Urothelium cell line (cell line): Measurements from ENCODE around the gene NEUROG2.

ENCODE experiments used
- DNase-seq: peaks from one replicate; pipeline ENCODE4 v3.0.0; 2011; ENCODE audit warnings: low spot score, mixed read lengths
- FAIRE-seq: peaks from 2 replicates; lab custom pipeline; 2011; peaks lifted over from hg19 to GRCh38; lab: Jason Lieb, UNC

Gene NEUROG2

DNA sequence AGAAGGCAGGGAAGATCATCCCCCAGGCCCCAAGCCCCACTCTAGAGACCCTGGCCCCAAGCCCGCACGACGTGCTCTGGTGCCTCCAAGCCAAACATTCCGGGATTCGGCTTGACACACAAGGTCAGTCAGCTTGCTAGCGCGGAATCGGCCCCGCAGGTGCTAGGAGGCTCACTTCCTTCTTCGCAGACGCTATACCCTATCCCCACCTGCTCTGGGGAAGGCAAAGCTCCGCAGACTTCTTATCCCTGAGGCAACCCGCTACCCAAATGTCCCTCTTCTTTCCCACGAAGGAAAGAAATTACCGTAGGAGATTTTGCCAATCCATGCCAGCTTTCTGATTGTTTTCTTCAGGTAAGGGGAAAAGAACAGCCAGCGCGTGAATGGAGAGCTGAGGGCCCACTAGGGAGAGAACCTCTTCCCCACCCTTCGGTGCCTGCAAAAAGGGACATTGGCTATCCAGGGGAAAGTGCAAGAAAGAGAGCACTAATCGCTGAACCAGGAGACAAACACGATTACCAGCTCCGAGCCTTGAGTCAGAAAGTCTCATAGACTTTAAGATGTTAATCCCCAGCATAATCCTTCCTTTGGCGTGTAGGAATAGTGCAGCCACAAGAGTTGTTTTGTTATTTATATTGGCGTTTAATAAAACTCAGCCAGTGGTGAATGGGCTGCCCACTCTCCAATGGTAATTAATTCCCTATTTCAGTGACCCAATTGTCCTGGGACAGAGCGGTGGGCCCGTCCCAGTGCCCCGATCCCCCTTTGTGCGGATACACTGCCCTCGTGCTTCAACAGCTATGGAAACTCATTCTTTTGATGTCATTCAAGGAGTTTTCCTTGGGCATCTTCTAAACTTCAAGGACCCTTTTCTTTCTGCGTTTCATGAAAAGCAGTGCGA lies 5.4 kb upstream of the NEUROG2 start:
- FAIRE-seq (no peak), DNase-seq (no peak)

DNA sequence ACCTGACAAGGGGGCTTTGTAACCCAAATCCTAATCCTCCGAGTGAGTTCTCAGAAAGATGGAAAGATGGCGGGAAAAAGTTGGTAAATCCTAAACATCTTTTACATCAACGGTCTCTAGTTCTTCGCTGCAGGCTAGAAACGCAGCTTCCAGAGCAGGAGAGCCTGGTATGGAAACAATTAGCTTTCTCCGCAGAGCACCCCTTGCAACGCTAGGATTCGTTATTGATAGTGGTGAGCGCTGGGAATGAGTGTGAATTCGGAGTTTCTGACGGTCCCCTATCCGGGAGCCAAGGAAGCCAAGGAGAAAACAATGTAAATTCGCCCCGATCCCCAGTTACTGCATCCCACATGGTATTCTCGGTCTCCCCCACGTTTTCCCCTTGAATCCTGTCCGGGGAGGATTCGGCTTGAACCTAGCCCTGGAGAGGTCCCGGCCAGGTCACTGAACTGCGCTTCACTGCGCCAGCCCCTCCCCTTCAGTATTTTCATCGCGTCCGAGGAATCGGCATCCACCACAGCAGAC lies 4.7 kb upstream of the NEUROG2 start:
- no peak for FAIRE-seq
- no peak for DNase-seq

DNA sequence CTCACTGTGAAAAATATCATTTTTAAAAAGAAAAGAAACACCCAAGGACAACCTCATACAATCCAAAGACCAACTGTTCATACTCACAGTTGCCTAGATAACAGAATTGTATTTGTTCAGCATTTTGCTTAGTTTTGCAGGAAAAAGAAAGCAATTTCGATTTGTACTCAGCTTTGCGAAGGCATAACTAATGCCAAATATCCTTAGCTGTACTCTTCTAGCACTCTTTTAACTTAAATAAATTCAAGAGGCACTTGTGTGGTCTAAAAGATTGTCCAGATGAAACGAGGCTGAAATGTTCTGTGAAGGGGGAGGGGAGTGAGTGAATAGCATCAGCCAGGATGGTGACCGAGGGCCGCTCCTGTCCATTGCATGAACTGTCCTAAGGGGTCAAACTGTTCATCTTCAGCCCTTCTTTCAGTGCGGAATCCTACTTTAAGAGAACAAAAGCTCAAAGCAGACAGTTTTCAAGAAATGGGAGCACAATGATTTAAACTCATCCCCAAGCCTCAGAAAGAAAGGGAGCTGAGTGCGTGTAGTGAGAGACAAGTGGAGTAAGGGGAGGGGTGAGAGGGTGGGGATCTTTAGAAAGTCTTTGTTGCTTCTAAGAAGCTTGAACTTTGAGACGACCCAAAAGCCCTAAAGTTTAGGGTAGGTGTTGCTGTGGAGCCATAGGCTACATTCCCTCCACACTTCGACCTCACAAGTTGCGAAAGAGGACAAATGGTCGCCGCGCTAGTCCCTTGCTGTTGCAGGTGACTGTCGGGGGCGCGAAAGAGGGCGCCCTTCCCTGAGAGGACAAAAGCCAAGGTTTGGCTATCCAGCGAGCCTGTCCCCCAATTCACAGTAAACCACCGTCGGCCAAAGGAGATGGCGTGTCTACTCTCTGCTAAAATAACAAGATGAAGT lies 4.0 kb upstream of the NEUROG2 start:
- no peak for DNase-seq
- FAIRE-seq = no peak

DNA sequence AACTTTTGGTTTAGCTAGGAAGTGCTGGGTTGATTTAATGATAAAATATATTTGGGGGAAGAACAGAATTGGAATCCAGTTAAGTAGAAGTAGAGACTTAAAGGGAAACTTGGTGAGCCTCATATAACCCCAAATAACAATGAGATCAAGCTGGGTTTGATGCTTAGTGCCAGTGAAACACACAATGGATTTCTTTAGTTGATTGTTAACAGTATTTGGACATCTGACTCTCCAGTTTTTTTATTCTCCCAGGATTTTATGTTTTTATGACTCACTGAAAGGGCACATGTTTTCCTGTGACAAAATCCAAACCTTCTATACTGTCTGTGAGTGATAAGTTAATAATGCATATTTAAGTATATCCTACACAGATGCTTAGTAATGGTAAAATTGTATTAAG lies 2.7 kb upstream of the NEUROG2 start:
- no peak for FAIRE-seq
- DNase-seq = no peak

DNA sequence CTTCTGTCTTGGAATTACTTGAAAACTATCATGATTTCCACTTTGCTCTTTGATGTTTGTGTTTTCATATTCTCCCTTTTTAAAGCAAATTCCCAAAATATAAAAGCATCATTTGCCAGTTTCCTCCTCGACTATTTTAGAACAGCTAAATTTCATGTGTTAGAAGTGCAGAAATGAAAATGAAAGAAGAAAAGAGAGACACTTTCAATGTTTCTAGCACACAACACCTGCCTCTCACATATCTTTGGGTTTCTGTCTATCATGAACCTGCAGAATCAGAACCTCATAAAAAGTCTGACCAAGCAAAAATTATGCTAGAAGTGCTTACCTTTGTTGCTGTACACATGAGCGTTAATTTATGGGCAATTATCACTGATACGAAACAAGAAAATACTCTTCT lies 1.9 kb upstream of the NEUROG2 start:
- DNase-seq (no peak), FAIRE-seq (no peak)

DNA sequence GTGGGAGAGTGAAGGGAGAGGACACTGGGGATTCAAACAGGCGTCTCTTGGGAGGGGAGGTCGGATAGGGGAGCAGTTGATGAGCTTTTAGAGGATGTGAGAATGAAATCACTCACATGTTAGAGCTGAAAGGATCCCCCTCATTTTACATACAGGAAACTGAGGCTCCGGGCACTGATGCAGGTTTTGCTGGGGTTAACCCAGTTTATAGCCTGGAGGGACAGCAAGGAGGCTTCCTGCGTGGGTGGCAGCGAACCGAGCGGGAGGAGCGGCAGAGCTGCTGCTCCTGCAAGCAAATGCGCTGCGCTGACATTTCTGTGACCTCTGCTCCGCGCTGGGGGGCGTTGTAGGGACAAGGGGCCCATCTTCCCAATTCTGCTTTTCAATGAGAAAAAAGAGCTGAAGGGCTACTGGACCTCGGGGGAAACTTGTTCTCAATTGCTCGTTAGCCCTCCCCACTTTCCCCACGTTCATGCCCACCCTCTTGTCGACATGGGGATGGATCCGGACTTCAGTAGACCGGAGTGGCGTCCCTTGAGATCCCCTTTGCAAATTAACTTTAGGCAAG lies 1.2 kb upstream of the NEUROG2 start:
- DNase-seq (no peak), FAIRE-seq (no peak)

DNA sequence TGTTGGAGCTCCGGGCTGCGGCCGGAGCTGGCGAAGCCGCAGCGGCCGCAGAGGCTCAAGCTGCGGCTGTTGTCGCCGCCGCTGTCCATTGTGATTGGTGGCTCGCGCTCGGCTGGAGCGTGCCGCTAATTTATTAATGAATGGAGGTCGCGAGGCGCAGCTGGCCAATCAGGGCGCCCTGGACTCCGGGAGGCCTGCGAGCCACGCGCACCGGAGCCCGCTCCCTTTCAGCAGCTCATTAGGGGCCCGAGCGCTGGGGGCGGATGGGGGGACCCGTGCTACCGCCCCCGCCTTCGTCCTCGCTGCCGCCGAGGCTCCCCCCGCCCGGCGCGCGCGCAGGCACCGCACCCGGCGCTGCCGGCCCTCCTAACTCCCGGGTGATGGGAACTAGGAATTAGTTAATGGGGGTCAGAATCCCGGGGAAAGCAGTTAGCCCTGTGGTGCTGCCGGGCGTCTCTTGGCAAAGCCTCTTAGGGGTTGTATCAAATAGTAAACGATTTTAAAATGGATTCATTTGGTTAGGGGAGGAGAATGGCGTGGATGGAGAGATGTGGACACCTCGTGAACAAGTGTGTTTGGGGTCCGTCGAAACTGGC lies 589 bp upstream of the NEUROG2 start:
- FAIRE-seq = no peak
- DNase-seq = peak; percentile 35

DNA sequence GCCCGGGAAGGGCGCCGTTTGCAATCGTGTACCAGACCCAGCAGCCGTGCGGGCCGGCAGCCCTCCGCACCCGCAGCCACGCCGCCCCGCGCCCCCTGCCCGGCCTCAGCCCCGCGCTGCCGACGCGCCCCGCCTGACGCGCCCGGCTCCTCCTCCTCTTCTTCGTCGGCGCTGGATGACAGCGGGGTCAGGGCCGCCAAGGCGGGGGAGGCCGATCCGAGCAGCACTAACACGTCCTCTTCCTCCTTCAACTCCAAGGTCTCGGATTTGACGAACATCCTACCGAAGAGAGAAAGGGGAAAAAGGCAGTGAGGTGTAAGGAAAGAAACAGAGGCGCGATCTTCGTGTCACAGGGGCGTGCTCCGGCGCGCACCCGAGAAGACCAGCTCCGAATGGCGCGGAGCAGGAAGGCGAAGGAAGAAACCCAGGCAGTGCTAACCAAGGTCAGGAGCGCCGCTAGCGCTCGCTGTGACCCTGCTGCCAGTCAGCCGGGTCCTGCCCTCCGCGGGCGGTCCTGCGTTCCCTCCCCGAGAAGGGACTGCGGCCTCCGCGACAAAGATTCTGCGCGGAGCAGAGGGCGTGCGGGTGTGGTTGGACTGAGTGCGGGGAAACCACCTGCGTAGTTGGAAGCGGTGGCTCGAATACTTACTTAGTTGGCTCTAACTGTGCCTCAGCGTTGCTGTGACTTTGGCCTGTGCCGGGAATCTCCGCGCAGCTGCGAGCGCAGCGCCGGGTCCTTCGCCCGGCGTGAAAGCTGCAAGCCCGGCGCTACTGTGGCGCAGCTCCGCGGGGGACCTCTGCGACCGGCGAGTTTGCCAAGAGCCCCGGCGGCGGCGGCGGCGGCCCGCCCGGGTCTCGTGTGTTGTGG lies 548 bp downstream of the NEUROG2 start:
- no peak for FAIRE-seq
- no peak for DNase-seq

DNA sequence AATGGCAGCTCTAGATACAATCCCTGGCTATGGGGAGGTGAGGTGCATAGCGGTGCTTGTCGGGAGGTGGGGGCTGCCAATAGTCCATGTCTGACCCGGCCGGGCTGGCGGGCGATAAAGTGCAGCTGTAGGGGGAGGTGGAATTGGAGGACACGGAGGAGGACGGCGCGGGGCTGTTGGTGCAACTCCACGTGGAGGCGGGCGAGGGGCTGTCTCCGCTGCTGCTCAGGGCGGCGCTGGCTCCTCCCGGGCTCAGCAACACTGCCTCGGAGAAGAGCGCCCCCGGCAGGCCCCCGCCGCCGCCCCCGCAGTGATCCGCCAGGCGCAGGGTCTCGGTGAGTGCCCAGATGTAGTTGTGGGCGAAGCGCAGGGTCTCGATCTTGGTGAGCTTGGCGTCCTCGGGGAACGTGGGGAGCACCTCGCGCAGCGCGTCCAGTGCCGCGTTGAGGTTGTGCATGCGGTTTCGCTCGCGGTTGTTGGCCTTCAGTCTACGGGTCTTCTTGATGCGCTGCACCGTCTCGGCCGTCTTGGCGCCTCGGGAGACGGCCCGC lies 1.3 kb downstream of the NEUROG2 start:
- FAIRE-seq = no peak
- no peak for DNase-seq

DNA sequence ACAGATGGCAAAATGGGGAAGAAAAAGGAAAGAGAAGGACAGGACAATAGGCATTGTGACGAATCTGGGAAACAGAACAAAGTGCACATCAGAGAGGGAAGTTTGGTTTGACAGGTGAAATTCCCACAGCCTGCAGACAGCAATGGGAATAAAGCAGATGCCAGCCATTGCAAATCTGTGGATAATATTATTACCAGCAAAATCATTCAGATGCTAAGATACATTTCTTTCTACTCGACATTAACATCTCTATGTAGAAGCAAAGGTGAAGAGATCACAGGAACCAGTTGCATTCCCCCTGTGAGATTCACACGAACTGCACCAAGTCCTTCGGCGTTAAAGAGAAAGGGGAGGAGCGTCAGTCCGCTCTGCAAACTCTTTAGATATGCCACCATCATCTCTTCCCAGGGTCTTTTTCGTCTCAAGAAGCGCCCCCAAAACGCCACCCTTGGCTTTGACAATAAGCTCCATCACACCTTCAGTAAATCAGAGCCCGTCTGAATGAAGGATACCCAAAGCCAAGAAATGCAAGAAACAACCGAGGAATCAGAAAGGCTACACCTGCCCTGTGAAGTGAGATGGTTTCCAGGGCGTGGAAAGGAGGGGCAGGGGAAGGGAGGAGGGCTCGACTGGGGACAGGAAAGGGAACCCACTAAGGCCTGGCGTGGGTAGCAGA lies 1.9 kb downstream of the NEUROG2 start:
- FAIRE-seq = no peak
- DNase-seq = no peak

DNA sequence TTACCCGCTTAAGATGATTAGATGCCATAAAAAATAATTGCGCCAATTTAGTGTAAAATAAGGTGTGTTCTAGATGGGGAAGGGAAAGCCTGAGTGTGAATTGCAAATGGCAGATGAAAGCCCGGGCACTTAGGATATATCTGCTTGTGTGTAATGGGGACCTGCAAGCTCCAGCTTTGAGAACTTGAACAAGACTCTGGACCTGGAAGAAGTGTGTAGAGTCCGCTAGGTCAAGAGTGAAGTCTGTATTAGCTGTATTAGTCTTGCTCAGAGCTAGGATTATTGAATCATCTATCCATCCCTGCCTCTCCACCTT lies 4.2 kb downstream of the NEUROG2 start:
- no peak for DNase-seq
- no peak for FAIRE-seq

DNA sequence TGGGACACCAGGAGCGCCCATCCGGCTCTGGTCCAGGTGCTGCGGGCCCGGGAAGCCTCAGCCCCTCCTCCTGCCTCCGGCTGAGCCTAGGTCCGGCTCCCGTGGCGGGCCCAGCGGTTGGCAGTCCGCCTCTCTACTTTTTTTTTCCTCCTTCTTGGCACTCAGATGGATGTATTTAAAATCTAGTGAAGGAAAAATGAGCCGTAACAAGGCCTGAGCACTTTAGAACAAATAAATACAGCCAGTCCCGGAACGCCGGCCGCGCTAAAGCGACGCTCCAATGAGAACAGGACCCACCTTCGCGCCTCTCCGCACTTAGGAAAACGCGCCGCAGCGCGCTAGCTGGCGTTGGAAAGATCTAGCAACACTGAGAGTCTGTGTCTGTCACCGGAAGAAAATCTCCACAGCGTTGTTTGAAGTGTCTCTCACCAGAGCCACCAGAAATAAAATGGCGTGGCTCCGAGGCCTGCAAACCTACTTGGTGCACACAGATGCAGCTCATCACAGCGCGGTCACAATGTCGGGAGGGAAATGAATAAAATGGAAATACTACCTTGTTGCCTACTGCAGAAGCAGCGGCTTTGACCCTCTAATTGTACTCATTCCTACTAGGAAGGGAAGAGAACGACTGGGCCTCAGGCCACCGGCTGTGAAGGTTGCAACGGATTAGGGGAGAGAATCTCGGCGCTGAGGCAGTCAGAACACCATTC lies 4.7 kb downstream of the NEUROG2 start:
- no peak for FAIRE-seq
- no peak for DNase-seq

DNA sequence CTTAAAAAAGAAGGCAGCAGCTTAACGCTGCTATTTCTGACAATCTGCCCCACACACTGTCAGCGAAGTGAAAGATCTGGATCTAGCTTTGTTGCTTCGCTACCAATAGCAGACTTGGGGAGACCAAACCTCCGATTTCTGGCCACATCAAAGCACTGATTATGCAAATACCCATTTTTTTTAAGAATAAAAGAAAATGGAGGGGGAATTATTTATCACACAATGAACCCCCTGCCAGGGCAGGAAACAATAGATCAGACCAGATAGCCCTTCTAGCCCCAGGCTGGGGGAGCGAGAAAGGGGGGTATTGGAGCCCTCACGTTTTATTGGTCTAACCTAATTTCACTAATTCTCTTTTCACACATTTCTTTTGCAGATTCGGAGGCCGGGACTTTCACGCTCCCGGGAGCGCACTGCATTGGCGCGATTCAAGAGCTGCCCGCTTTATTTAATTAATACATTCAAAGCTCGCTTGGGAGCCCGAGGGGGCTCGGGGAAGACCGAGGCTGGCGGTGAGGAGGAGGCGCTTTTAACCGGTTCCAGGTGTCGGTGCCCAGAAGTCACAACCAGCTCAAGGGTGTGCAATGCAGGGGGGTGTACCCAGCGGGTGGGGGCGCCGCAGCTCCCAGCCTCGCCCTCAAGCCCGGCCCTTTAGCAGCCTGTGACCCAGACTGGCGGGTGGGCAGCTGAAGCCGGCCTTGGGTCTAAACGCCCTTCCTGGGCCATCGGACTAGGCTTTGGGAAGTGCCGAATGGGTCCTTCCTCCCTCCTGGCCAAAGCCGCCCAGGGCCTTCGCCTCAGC lies 5.5 kb downstream of the NEUROG2 start:
- FAIRE-seq (no peak), DNase-seq (no peak)

DNA sequence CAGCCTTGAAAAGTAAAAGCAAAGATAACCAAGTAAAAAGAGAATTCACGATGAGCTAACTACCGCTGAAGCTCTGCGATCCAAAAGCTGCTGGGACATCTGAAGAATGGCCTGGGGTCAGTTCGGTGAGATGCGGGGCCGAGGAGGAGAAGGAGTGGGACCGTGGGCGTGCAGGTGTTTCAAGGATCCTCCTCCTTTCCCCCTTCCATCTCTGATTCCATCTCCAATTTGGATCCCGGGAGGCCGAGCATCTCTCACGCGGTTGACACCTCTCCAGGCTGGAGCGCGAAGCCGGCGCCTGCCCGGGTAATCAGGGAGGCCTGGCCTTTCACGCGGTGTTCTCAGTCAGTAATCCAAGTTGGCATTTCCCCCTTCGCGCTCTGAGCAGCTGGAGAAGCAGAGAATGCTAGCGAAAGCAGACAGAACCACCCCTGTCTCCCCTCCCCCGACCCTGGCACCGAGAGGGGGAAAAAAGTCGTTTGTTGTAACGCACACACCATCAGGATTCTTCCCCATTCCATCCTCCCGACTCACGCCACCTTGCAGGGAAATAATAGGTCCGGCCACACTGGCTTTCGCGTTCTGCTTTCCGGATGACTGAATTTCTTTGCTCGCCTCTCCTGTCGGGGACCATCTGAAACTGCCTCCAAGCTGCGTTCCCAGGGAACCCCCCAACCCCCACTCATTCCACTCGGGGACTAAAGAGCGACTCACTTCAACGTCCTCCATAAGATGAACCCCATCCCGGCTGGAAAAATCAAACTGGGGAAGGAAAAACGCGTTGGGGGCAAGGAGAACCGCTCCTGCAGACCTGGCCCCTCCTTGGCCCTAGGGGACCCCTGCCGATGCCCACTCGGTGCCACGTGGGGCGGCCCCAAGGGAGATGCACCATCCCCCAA lies 6.5 kb downstream of the NEUROG2 start:
- DNase-seq (no peak), FAIRE-seq (no peak)

DNA sequence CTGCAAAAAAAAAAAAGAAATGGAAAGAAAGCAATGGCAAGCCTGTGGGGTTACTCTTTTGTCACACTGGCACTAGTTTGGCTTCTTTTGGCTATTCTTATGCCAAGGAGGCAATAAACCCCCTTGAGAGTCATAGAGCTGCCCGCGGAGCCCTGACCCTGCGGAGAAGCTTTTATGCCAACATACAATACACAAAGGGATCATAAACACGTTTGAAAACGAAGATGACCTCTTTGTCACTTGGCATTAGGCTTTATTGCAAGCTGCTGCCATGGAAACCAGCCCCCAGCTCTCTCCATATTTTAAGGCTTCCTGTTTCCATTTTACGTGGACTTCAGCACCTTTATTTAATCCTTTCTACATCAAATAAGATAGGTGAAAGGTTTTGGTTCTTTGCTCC lies 7.6 kb downstream of the NEUROG2 start:
- FAIRE-seq = no peak
- no peak for DNase-seq

DNA sequence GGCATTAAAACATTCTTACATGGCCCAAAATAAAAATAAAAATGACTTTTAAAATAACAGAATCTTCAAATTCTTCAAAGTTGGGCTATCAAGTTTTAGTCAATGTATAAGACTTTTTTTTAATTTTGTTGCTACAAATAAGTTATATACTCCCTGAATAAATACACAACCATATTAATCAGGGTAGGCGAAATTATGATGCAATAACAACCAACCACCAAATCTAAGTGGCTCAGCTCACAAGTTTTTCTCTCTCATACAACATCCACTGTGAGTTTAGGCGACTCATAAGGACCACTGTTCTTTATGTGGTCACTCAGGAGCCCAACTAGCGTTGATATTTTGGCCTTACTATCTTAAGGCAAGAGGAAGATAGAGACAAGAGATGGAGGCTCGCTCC lies 11.2 kb downstream of the NEUROG2 start:
- FAIRE-seq = no peak
- no peak for DNase-seq

DNA sequence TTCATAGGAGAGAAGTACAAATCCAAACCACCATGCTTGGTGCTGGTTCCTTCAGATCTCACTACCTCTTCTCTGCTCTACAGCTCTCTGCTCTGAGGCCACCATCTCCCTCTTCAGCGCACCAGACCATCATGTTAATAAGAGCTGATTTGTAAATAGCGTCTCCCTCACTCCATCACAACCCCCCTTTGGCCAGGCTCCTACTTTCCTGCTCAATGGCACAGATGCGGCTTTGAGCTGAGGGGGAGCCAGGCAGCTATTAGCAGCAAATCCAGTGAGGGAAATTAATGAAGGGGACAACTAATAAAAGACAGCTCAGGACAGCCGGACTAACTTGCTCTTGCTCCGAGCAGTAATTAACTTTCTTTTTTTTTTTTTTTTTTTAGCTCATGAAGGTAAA lies 13.1 kb downstream of the NEUROG2 start:
- DNase-seq = no peak
- FAIRE-seq = no peak
